NOMO-1 treated with DMSO at 0.1 percent for 48 hours (cell line): ENCODE data around the gene KRTAP1-3.
"Not testable (repeated sequence)": the region's sequence is repeated elsewhere in the genome, so short reads cannot be mapped to it uniquely, and the experiment has no call there.

ENCODE experiments used
- DNase-seq: peaks from one replicate; lab custom pipeline; 2025; ENCODE audit not compliant: unreplicated experiment; lab: John Stamatoyannopoulos, UW

Gene KRTAP1-3

GRCh38 chr17:41012326-41013120 is 22.2 kb downstream of the KRTAP1-3 start:
- DNase-seq, result no peak

GRCh38 chr17:41010441-41010840 is 24.2 kb downstream of the KRTAP1-3 start:
- no peak for DNase-seq

GRCh38 chr17:41009936-41010335 is 24.7 kb downstream of the KRTAP1-3 start:
- DNase-seq, result no peak

GRCh38 chr17:41009301-41009760 is 25.3 kb downstream of the KRTAP1-3 start:
- DNase-seq, result no peak

- no peak for DNase-seq
Observed at GRCh38 chr17:41008811-41009210, 25.9 kb downstream of the KRTAP1-3 start, which contains the start of gene KRTAP3-1. TSS of gene KRTAP3-1 (minus strand) at chr17:41009128. CDS start at chr17:41009074, 54 bp downstream.

- no peak for DNase-seq
Observed at GRCh38 chr17:41004397-41004796, 30.3 kb downstream of the KRTAP1-3 start.

- no peak for DNase-seq
Observed at GRCh38 chr17:41003926-41004325, 30.7 kb downstream of the KRTAP1-3 start.

GRCh38 chr17:41002814-41003213 is 31.9 kb downstream of the KRTAP1-3 start:
- DNase-seq, result no peak

GRCh38 chr17:41001795-41002194 is 32.9 kb downstream of the KRTAP1-3 start:
- DNase-seq, result no peak

- not testable (repeated sequence) for DNase-seq
Observed at GRCh38 chr17:40999563-40999962, 35.1 kb downstream of the KRTAP1-3 start, which contains the start of gene KRTAP3-2. TSS of gene KRTAP3-2 (minus strand) at chr17:40999906. CDS start at chr17:40999853, 53 bp downstream.

GRCh38 chr17:40997361-40997760 is 37.3 kb downstream of the KRTAP1-3 start:
- no peak for DNase-seq

GRCh38 chr17:40996829-40997228 is 37.8 kb downstream of the KRTAP1-3 start:
- no peak for DNase-seq

- DNase-seq, result no peak
Observed at GRCh38 chr17:40995116-40995515, 39.6 kb downstream of the KRTAP1-3 start.

- DNase-seq, result no peak
Observed at GRCh38 chr17:40993839-40994238, 40.8 kb downstream of the KRTAP1-3 start, which contains the start of gene KRTAP3-3. TSS of gene KRTAP3-3 (minus strand) at chr17:40994164. CDS start at chr17:40994097, 67 bp downstream.

- no peak for DNase-seq
Observed at GRCh38 chr17:40993084-40993483, 41.6 kb downstream of the KRTAP1-3 start.

- DNase-seq, result no peak
Observed at GRCh38 chr17:40992666-40993065, 42.0 kb downstream of the KRTAP1-3 start.

- no peak for DNase-seq
Observed at GRCh38 chr17:40986920-40987319, 47.8 kb downstream of the KRTAP1-3 start.

- no peak for DNase-seq
Observed at GRCh38 chr17:40984226-40984625, 50.4 kb downstream of the KRTAP1-3 start, which contains the start of gene KRT40. TSS of gene KRT40 (minus strand) at chr17:40984326. CDS start at chr17:40984273, 53 bp downstream.
